Vagina (tissue), 2 donors: Measurements from ENCODE around the gene ZNF816. TPM values are rescaled to one million over a fixed set of nuclear protein-coding genes. Genes with fewer than 3 reads are reported as not detected.
"Not testable (repeated sequence)": the region's sequence is repeated elsewhere in the genome, so short reads cannot be mapped to it uniquely, and the experiment has no call there.

Experiments
- DNase-seq, 2 donors: peaks; one replicate each; pipeline ENCODE4 v3.0.0-alpha.2; 2017; ENCODE audit errors: extremely low spot score in 2 of 2
- H3K27ac ChIP-seq: fragments of 200-600 bp; sonication (generic); one replicate; pipeline ENCODE4 v1.5.1; 2019
- H3K27me3 ChIP-seq: fragments of 200-600 bp; sonication (generic); one replicate; pipeline ENCODE4 v1.5.1; 2019
- H3K36me3 ChIP-seq, 2 donors: fragments of 200-600 bp; sonication (generic); one replicate each; pipeline ENCODE4 v1.5.1; 2017 to 2019
- H3K4me1 ChIP-seq: fragments of 200-600 bp; sonication (generic); one replicate; pipeline ENCODE4 v1.5.1; 2019
- H3K4me3 ChIP-seq, 2 donors: fragments of 200-600 bp; sonication (generic); 1 replicate in 1 of 2; 2 replicates in 1 of 2; pipeline ENCODE4 v1.5.1; 2016 to 2019
- H3K9me3 ChIP-seq: fragments of 200-600 bp; sonication (generic); one replicate; pipeline ENCODE4 v1.5.1; 2019
- POLR2A ChIP-seq, 2 donors: fragments of 450-650 bp; IDR thresholded peaks; one replicate each; pipeline ENCODE4 v1.6.1; 2017; ENCODE audit warnings: antibody characterized with exemption in 2 of 2, mild to moderate bottlenecking in 2 of 2, moderate library complexity in 2 of 2
- POLR2AphosphoS5 ChIP-seq, 2 donors: sonication (generic); formaldehyde crosslinking; IDR thresholded peaks; one replicate each; pipeline ENCODE4 v1.9.0; 2017; ENCODE audit warnings: antibody characterized with exemption in 2 of 2, mild to moderate bottlenecking in 2 of 2, low read depth in 1 of 2; ENCODE audit not compliant: insufficient read depth in 1 of 2
- intact Hi-C: fragments of 100-400 bp; cut with DNase I; formaldehyde crosslinking; loops from one replicate; pipeline ENCODE4 v1.15.1; 2023
- total RNA-seq: library from RNA; depleted of rRNA; stranded (reverse); fragments of >200 nt; gene quantifications from one replicate; pipeline ENCODE4 v1.2.3, GENCODE V29; 2016
- TF ChIP-seq, protein P1 (sequence below), 3 experiments: fragments of 450-650 bp in 2 of 3; fragments of 200-600 bp in 1 of 3; sonication (generic) in 1 of 3; IDR thresholded peaks; one replicate each; pipeline ENCODE4 v1.5.1; 2017 to 2019; ENCODE audit warnings: antibody characterized with exemption in 3 of 3, mild to moderate bottlenecking in 2 of 3, moderate library complexity in 2 of 3

ZNF816 gene
- total RNA-seq, 1 donor from 2014 or later: 9.6 TPM

DNA sequence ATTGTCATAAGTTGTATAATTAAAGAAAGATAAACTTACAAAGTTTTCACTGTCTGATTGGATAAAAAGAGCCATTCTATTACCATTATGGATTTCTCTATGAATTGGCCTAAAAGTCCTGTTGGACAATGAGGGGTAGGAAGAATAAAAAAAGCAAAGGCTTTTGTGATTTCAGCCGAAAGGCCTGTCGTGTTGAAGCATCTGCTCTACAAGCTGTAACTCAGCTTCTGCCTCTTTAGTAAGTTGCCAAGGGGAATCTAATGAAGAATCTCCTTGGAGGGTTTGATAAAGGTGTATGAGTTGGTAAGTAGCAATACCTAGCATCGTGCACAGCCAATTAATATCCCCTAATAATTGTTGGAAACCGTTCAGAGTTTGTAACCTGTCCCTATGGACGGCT lies 25.8 kb upstream of the ZNF816 start:
- Histone ChIP-seq H3K36me3 (peaks cover 0 to 54% of the 10 kb centered on the region in 2 donors), H3K9me3 (no peaks in the 10 kb centered on the region), H3K4me1 (peaks cover 13% of the 10 kb centered on the region), H3K27me3 (no peaks in the 10 kb centered on the region), H3K27ac (no peak overlapping the region), H3K4me3 (no peak overlapping the region)
- TF ChIP-seq POLR2A (IDR thresholded peaks at IDR 0.05): no peak
- TF ChIP-seq, protein P1, sequence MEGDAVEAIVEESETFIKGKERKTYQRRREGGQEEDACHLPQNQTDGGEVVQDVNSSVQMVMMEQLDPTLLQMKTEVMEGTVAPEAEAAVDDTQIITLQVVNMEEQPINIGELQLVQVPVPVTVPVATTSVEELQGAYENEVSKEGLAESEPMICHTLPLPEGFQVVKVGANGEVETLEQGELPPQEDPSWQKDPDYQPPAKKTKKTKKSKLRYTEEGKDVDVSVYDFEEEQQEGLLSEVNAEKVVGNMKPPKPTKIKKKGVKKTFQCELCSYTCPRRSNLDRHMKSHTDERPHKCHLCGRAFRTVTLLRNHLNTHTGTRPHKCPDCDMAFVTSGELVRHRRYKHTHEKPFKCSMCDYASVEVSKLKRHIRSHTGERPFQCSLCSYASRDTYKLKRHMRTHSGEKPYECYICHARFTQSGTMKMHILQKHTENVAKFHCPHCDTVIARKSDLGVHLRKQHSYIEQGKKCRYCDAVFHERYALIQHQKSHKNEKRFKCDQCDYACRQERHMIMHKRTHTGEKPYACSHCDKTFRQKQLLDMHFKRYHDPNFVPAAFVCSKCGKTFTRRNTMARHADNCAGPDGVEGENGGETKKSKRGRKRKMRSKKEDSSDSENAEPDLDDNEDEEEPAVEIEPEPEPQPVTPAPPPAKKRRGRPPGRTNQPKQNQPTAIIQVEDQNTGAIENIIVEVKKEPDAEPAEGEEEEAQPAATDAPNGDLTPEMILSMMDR (IDR thresholded peaks at IDR 0.05): no peak
- no peak for TF ChIP-seq POLR2AphosphoS5 (IDR thresholded peaks at IDR 0.05; ENCODE audit: insufficient read depth in 1 of 2, low read depth in 1 of 2)
- intact Hi-C loops: no loop called here
- DNase-seq: no peak

GRCh38 chr19:52987221-52987620 lies 24.5 kb upstream of the ZNF816 start:
- TF ChIP-seq, protein P1 (IDR thresholded peaks at IDR 0.05): no peak
- TF ChIP-seq POLR2AphosphoS5 (IDR thresholded peaks at IDR 0.05; ENCODE audit: insufficient read depth in 1 of 2, low read depth in 1 of 2) (no peak), POLR2A (IDR thresholded peaks at IDR 0.05) (no peak)

DNA sequence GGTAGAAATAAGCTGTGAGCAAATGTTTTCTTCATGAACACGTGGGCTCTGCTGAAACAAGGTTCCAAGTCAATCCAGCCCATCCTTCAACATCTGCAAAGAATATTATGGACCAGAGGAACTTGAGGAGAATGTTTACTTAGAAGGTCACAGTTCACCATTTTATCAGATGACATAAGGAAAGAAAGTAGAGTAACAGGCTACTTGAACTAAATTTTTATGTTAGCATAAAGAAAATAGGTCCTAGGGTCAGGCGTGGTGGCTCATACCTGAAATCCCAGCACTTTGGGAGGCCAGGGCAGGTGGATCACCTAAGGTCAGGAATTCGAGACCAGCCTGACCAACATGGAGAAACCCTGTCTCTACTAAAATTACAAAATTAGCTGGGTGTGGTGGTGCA lies 20.5 kb upstream of the ZNF816 start:
- DNase-seq, H3K4me1 ChIP-seq, H3K4me3 ChIP-seq, intact Hi-C loops, H3K9me3 ChIP-seq, H3K27ac ChIP-seq, H3K27me3 ChIP-seq: not testable (repeated sequence)
- peaks cover 0 to 42% of the 10 kb centered on the region in 2 donors for H3K36me3 ChIP-seq

More at GRCh38 chr19:52987221-52987620, 24.5 kb upstream of the ZNF816 start:
- DNase-seq: no peak
- intact Hi-C loops: no loop called here
- Histone ChIP-seq H3K36me3 (peaks cover 0 to 54% of the 10 kb centered on the region in 2 donors), H3K27me3 (no peaks in the 10 kb centered on the region), H3K4me1 (peaks cover 5% of the 10 kb centered on the region), H3K27ac (no peak overlapping the region), H3K9me3 (no peaks in the 10 kb centered on the region), H3K4me3 (no peak overlapping the region)

- no peaks in the 10 kb centered on the region for H3K27me3 ChIP-seq
- intact Hi-C loops: no loop called here
Observed at GRCh38 chr19:52981329-52981728, 18.6 kb upstream of the ZNF816 start.

DNA sequence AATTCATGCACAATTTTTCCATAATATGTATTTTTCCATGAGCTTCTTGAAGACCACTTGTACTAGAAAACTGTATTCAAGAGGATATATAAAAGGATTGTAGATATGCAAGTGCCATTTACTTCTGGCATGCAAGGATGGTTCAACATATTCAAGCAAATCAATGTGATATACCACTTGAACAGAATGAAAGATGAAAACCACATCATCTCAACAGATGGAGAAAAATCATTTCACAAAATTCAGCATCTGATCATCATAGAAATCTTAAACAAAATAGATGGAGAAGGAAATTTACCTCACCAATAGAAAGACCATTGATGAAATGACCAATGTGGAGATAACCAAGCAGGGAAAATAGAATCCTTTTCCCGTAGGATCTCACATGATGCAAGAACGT lies 5.1 kb upstream of the ZNF816 start:
- no peak overlapping the region for H3K27ac ChIP-seq
- no peak for DNase-seq
- TF ChIP-seq, protein P1 (IDR thresholded peaks at IDR 0.05): no peak
- TF ChIP-seq POLR2A (IDR thresholded peaks at IDR 0.05): no peak
- TF ChIP-seq POLR2AphosphoS5 (IDR thresholded peaks at IDR 0.05; ENCODE audit: insufficient read depth in 1 of 2, low read depth in 1 of 2): no peak
- peaks cover 0 to 9% of the 10 kb centered on the region in 2 donors for H3K36me3 ChIP-seq
- intact Hi-C loops: no loop called here
- H3K4me3 ChIP-seq: no peak overlapping the region
- peaks cover 9% of the 10 kb centered on the region for H3K4me1 ChIP-seq
- H3K9me3 ChIP-seq: no peaks in the 10 kb centered on the region
- H3K27me3 ChIP-seq: no peaks in the 10 kb centered on the region

More at GRCh38 chr19:52981329-52981728, 18.6 kb upstream of the ZNF816 start:
- H3K36me3 ChIP-seq: peaks cover 0 to 33% of the 10 kb centered on the region in 2 donors
- no peaks in the 10 kb centered on the region for H3K9me3 ChIP-seq
- no peak for DNase-seq
- no peak overlapping the region for H3K4me3 ChIP-seq
- no peak overlapping the region for H3K27ac ChIP-seq
- no peaks in the 10 kb centered on the region for H3K4me1 ChIP-seq
- TF ChIP-seq POLR2A (IDR thresholded peaks at IDR 0.05): no peak
- TF ChIP-seq, protein P1 (IDR thresholded peaks at IDR 0.05): no peak
- TF ChIP-seq POLR2AphosphoS5 (IDR thresholded peaks at IDR 0.05; ENCODE audit: insufficient read depth in 1 of 2, low read depth in 1 of 2): no peak
